Pons (tissue), 1 donor: ENCODE data around the gene IPO9.
A peak's percentile ranks its signal among the peaks of the same experiment; 100 is the strongest.
"Not testable (repeated sequence)": the region's sequence is repeated elsewhere in the genome, so short reads cannot be mapped to it uniquely, and the experiment has no call there.

Experiments
- DNase-seq: peaks from one replicate; pipeline ENCODE4 v3.0.0-alpha.2; 2016; ENCODE audit warnings: low spot score

IPO9 gene

GRCh38 chr1:201888282-201889089 is 59.5 kb downstream of the IPO9 start, which contains the start of gene SHISA4:
TSS of gene SHISA4 (plus strand) at chr1:201888898. CDS start at chr1:201888995, 97 bp downstream.
- DNase-seq: peak; percentile 98

- no peak for DNase-seq
Observed at GRCh38 chr1:201889090-201889968, 60.4 kb downstream of the IPO9 start.

GRCh38 chr1:201890223-201890622 is 61.3 kb downstream of the IPO9 start:
- DNase-seq: no peak

GRCh38 chr1:201890806-201891450 is 62.0 kb downstream of the IPO9 start:
- DNase-seq: no peak

- DNase-seq: no peak
Observed at GRCh38 chr1:201891451-201892045, 62.6 kb downstream of the IPO9 start.

- no peak for DNase-seq
Observed at GRCh38 chr1:201892211-201892610, 63.3 kb downstream of the IPO9 start.

GRCh38 chr1:201893431-201893830 is 64.5 kb downstream of the IPO9 start:
- DNase-seq: no peak

- no peak for DNase-seq
Observed at GRCh38 chr1:201894343-201895119, 65.6 kb downstream of the IPO9 start.

- DNase-seq: no peak
Observed at GRCh38 chr1:201895120-201895665, 66.2 kb downstream of the IPO9 start.

GRCh38 chr1:201895913-201896807 is 67.2 kb downstream of the IPO9 start:
- DNase-seq: peak; percentile 82

- no peak for DNase-seq
Observed at GRCh38 chr1:201896951-201897391, 68.0 kb downstream of the IPO9 start.

- no peak for DNase-seq
Observed at GRCh38 chr1:201898240-201898894, 69.4 kb downstream of the IPO9 start.

- DNase-seq: no peak
Observed at GRCh38 chr1:201898992-201899391, 70.0 kb downstream of the IPO9 start.

- DNase-seq: no peak
Observed at GRCh38 chr1:201899683-201900429, 70.9 kb downstream of the IPO9 start.

GRCh38 chr1:201900476-201900875 is 71.5 kb downstream of the IPO9 start:
- DNase-seq: no peak

GRCh38 chr1:201901036-201901435 is 72.1 kb downstream of the IPO9 start:
- DNase-seq: not testable (repeated sequence)

- no peak for DNase-seq
Observed at GRCh38 chr1:201902198-201902597, 73.2 kb downstream of the IPO9 start.

GRCh38 chr1:201903135-201903534 is 74.2 kb downstream of the IPO9 start:
- DNase-seq: no peak
